H1 (cell line): ENCODE results near the gene MED29. TPM values are rescaled to one million over a fixed set of nuclear protein-coding genes. Genes with fewer than 3 reads are reported as not detected.

Source experiments
- CTCF ChIA-PET: fragments of 300-600 bp; sonication (Branson Sonifier 250); formaldehyde crosslinking; loops from one replicate; lab custom pipeline; 2021; ENCODE audit not compliant: partially characterized antibody; lab: Charles Lee
- POLR2A ChIA-PET: fragments of 300-600 bp; sonication (Branson Sonifier 250); formaldehyde crosslinking; loops from one replicate; lab custom pipeline; 2021; ENCODE audit warnings: inconsistent platforms; ENCODE audit not compliant: partially characterized antibody; lab: Charles Lee
- DNase-seq, 2 experiments: peaks; one replicate each; pipeline versions ENCODE4 v3.0.0 to v3.0.0-alpha.2; 2010 to 2022; ENCODE audit warnings: low spot score in 2 of 2, low read depth in 1 of 2, mixed read lengths in 1 of 2
- FAIRE-seq: peaks from 2 replicates; lab custom pipeline; 2011; peaks lifted over from hg19 to GRCh38; lab: Jason Lieb, UNC
- H2AFZ ChIP-seq: 2 replicates; pipeline ENCODE4 v1.8.1; 2012; ENCODE audit warnings: low read length, inconsistent platforms
- H2AK5ac ChIP-seq: 2 replicates; pipeline ENCODE4 v1.6.1; 2013; ENCODE audit warnings: low read depth, low read length
- H2BK120ac ChIP-seq: replicated peaks from 2 replicates; pipeline ENCODE3; 2013; ENCODE audit warnings: low read depth, low read length, inconsistent platforms
- H2BK12ac ChIP-seq: 2 replicates; pipeline ENCODE4 v1.6.1; 2013; ENCODE audit warnings: low read depth, low read length
- H2BK15ac ChIP-seq: 2 replicates; pipeline ENCODE4 v1.6.1; 2013; ENCODE audit warnings: low read length
- H2BK20ac ChIP-seq: 2 replicates; pipeline ENCODE4 v1.6.1; 2013; ENCODE audit warnings: low read length
- H2BK5ac ChIP-seq: 2 replicates; pipeline ENCODE4 v1.6.1; 2013; ENCODE audit warnings: low read depth, low read length
- H3K14ac ChIP-seq: 2 replicates; pipeline ENCODE4 v1.6.1; 2013; ENCODE audit warnings: inconsistent platforms; ENCODE audit not compliant: insufficient read length
- H3K18ac ChIP-seq: 2 replicates; pipeline ENCODE4 v1.6.1; 2013; ENCODE audit warnings: low read length; ENCODE audit errors: extremely low read depth
- H3K23ac ChIP-seq: 2 replicates; pipeline ENCODE4 v1.6.1; 2013; ENCODE audit warnings: inconsistent platforms; ENCODE audit not compliant: insufficient read length
- H3K23me2 ChIP-seq: 2 replicates; pipeline ENCODE4 v1.6.1; 2013; ENCODE audit warnings: low read depth, low read length
- H3K27ac ChIP-seq: 2 replicates; pipeline ENCODE4 v1.6.1; 2011; ENCODE audit warnings: low read depth, low read length, inconsistent platforms
- H3K27me3 ChIP-seq, 4 experiments: replicated peaks in 1 of 4; 1 replicate in 1 of 4; 2 replicates in 3 of 4; pipeline versions ENCODE4 v1.6.1 to v1.8.1; 2011 to 2013; ENCODE audit warnings: low read length in 3 of 4, mild to moderate bottlenecking in 3 of 4, inconsistent platforms in 2 of 4, mixed read lengths in 2 of 4, moderate library complexity in 1 of 4; ENCODE audit not compliant: control insufficient read depth in 3 of 4, insufficient read depth in 3 of 4; ENCODE audit errors: extremely low read depth in 1 of 4
- H3K36me3 ChIP-seq, 4 experiments: 2 replicates each; pipeline versions ENCODE4 v1.6.1 to v1.8.1; 2011 to 2013; ENCODE audit warnings: mild to moderate bottlenecking in 4 of 4, low read length in 3 of 4, moderate library complexity in 2 of 4, control low read depth in 1 of 4, inconsistent platforms in 1 of 4; ENCODE audit not compliant: insufficient read depth in 4 of 4, control insufficient read depth in 2 of 4
- H3K4ac ChIP-seq: replicated peaks from 2 replicates; pipeline ENCODE3; 2013; ENCODE audit warnings: low read length, low read depth, mixed read lengths, inconsistent platforms; ENCODE audit not compliant: insufficient read length
- H3K4me1 ChIP-seq, 4 experiments: replicated peaks in 1 of 4; 1 replicate in 1 of 4; 2 replicates in 3 of 4; pipeline versions ENCODE4 v1.6.1 to v1.8.1; 2011 to 2013; ENCODE audit warnings: low read length in 3 of 4, inconsistent platforms in 2 of 4, mixed read lengths in 1 of 4; ENCODE audit not compliant: insufficient read depth in 4 of 4, control insufficient read depth in 3 of 4
- H3K4me2 ChIP-seq, 2 experiments: 2 replicates each; pipeline versions ENCODE4 v1.6.1 to v1.8.1; 2011 to 2013; ENCODE audit warnings: low read depth in 2 of 2, low read length in 2 of 2, control low read depth in 1 of 2, inconsistent platforms in 1 of 2, mild to moderate bottlenecking in 1 of 2; ENCODE audit not compliant: insufficient read depth in 1 of 2
- H3K4me3 ChIP-seq, 4 experiments: fragments of 200-600, 300-600 bp in 1 of 4; sonication (generic), shearing (Covaris generic), sonication (Bioruptor Twin) in 1 of 4; 2 replicates each; pipeline versions ENCODE4 v1.5.1 to v1.8.1; 2011 to 2016; ENCODE audit warnings: low read length in 4 of 4, low read depth in 3 of 4, control low read depth in 2 of 4, inconsistent platforms in 2 of 4, mild to moderate bottlenecking in 2 of 4, mixed read lengths in 1 of 4, moderate library complexity in 1 of 4; ENCODE audit not compliant: insufficient read depth in 2 of 4; ENCODE audit errors: extremely low read depth in 1 of 4
- H3K56ac ChIP-seq: replicated peaks from 2 replicates; pipeline ENCODE3; 2013; ENCODE audit warnings: low read depth, mild to moderate bottlenecking, mixed read lengths, low read length, inconsistent platforms; ENCODE audit not compliant: insufficient read length
- H3K79me1 ChIP-seq: 2 replicates; pipeline ENCODE4 v1.6.1; 2013; ENCODE audit warnings: low read depth, low read length, control low read depth
- H3K79me2 ChIP-seq, 2 experiments: 2 replicates each; pipeline versions ENCODE4 v1.6.1 to v1.8.1; 2012 to 2013; ENCODE audit warnings: low read length in 2 of 2, mild to moderate bottlenecking in 2 of 2, inconsistent platforms in 1 of 2; ENCODE audit not compliant: insufficient read depth in 2 of 2, control insufficient read depth in 1 of 2
- H3K9ac ChIP-seq, 4 experiments: replicated peaks in 1 of 4; 1 replicate in 1 of 4; 2 replicates in 3 of 4; pipeline versions ENCODE4 v1.6.1 to v1.8.1; 2011 to 2013; ENCODE audit warnings: low read depth in 3 of 4, low read length in 3 of 4, control low read depth in 2 of 4, mild to moderate bottlenecking in 2 of 4, moderate library complexity in 2 of 4, inconsistent platforms in 1 of 4; ENCODE audit errors: extremely low read depth in 1 of 4
- H3K9me3 ChIP-seq, 2 experiments: 2 replicates each; pipeline versions ENCODE4 v1.6.1 to v1.8.1; 2012 to 2013; ENCODE audit warnings: mild to moderate bottlenecking in 2 of 2, moderate library complexity in 2 of 2, control low read depth in 1 of 2, inconsistent platforms in 1 of 2, low read depth in 1 of 2, low read length in 1 of 2, mixed read lengths in 1 of 2; ENCODE audit not compliant: insufficient read depth in 2 of 2
- H4K20me1 ChIP-seq, 2 experiments: replicated peaks in 1 of 2; 2 replicates each; pipeline versions ENCODE3 to v1.8.1; 2011 to 2013; ENCODE audit warnings: inconsistent platforms in 2 of 2, low read length in 2 of 2, mild to moderate bottlenecking in 1 of 2; ENCODE audit not compliant: insufficient read depth in 2 of 2, control insufficient read depth in 1 of 2
- H4K5ac ChIP-seq: 2 replicates; pipeline ENCODE4 v1.6.1; 2013; ENCODE audit warnings: low read length, low read depth, mixed read lengths, inconsistent platforms; ENCODE audit not compliant: insufficient read length
- H4K8ac ChIP-seq: 2 replicates; pipeline ENCODE4 v1.8.0; 2013; ENCODE audit warnings: mild to moderate bottlenecking, moderate library complexity, low read length, inconsistent platforms; ENCODE audit not compliant: insufficient read depth; ENCODE audit errors: extremely low read depth
- H4K91ac ChIP-seq: replicated peaks from 2 replicates; pipeline ENCODE3; 2013; ENCODE audit warnings: low read length, mixed read lengths, inconsistent platforms; ENCODE audit not compliant: insufficient read length
- GABPA ChIP-seq: IDR thresholded peaks from 2 replicates; pipeline ENCODE4 v1.6.1; 2011; ENCODE audit warnings: mild to moderate bottlenecking, low read length, moderate library complexity, borderline replicate concordance; ENCODE audit not compliant: insufficient read depth
- GTF2F1 ChIP-seq: IDR thresholded peaks from 2 replicates; pipeline ENCODE4 v1.6.1; 2012; ENCODE audit warnings: low read depth, low read length, improper control_type of control experiment, borderline replicate concordance
- RNF2 ChIP-seq: fragments of 200-900, 300-1000 bp; sonication (generic); IDR thresholded peaks from 2 replicates; pipeline ENCODE4 v1.7.1; 2016; ENCODE audit warnings: borderline replicate concordance, low read depth, mild to moderate bottlenecking, antibody characterized with exemption, low read length; ENCODE audit not compliant: poor library complexity, severe bottlenecking; ENCODE audit errors: missing control alignments
- SP2 ChIP-seq: IDR thresholded peaks from 2 replicates; pipeline ENCODE4 v1.6.1; 2012; ENCODE audit warnings: mild to moderate bottlenecking, low read length, inconsistent platforms
- WGBS, 2 experiments: shearing (Covaris generic) in 1 of 2; methylation state at CpG; one replicate each; pipeline versions ENCODE4 v1.1.6 to v1.1.7; 2013 to 2015; ENCODE audit warnings: low lambda C conversion rate in 2 of 2, mixed read lengths in 2 of 2, inconsistent platforms in 1 of 2, low coverage in 1 of 2, missing lambda C conversion rate in 1 of 2; ENCODE audit not compliant: insufficient replicate concordance in 2 of 2, insufficient coverage in 1 of 2, insufficient read length in 1 of 2; ENCODE audit errors: extremely low coverage in 1 of 2, missing lambda C conversion rate in 1 of 2; 5-methylcytosine and 5-hydroxymethylcytosine counted together
- polyA plus RNA-seq, 7 experiments: library from polyadenylated mRNA; depleted of rRNA in 3 of 7; stranded (reverse) in 5 of 7; unstranded in 2 of 7; fragments of >200 nt in 5 of 7; fragments of 200-250 nt in 2 of 7; gene quantifications; 1 replicate in 5 of 7; 2 replicates in 1 of 7; 4 replicates in 1 of 7; pipeline versions ENCODE4 v1.2.1 to v1.2.3, GENCODE V29; 2011 to 2013; ENCODE audit warnings: missing spikeins in 2 of 7, mixed read lengths in 2 of 7
- total RNA-seq: library from RNA; stranded (reverse); fragmentation: NEBNext Ultra II Directional; extraction: Animal tissue kit (Norgen Biotek cat#: 25700); gene quantifications from 2 replicates; pipeline ENCODE4 v1.2.1, GENCODE V29; 2021

The MED29 gene
- total and polyA plus RNA-seq, 2 of the 8 experiments (the other 6 are each of a cell fraction or from before 2014, with no cell fraction given), result 31.1 to 52.5 TPM

DNA sequence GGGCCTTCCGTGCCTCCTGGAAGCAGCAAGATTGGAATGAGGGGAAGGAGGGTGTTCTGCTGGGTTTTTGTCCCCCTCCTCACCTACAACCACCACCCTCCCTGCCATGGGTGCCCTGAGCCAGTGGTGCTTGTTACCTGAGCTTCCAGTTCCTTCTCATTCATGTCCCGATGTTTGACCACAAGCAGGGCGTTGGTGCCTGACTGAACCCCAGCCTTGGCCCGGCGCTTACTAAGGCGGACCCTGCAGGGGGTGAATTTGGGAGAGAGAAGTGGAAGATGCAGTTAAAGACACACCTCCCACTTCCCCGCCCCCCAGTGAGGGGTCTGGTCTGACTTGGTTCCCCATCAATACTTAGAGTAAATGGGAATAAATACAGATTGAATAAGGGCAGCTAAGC, 4.6 kb upstream of the MED29 start:
- Histone ChIP-seq H3K4me2 (no peak overlapping the region), H3K56ac (no peak overlapping the region), H2BK5ac (no peak overlapping the region), H4K8ac (no peak overlapping the region), H2AFZ (no peak overlapping the region), H3K14ac (no peak overlapping the region), H4K5ac (no peak overlapping the region), H3K27me3 (no peaks in the 10 kb centered on the region), H2BK15ac (no peak overlapping the region), H2BK120ac (no peak overlapping the region), H4K20me1 (peaks cover 0 to 6% of the 10 kb centered on the region in 2 experiments), H3K23ac (no peak overlapping the region), H3K4me1 (peaks cover 0 to 10% (median 4%) of the 10 kb centered on the region in 4 experiments; a peak in 4 of 7 replicates), H3K4me3 (no peak overlapping the region), H3K4ac (no peak overlapping the region), H2BK20ac (no peak overlapping the region), H3K36me3 (peaks cover 10 to 60% (median 28%) of the 10 kb centered on the region in 4 experiments; a peak in 6 of 8 replicates), H3K9me3 (no peaks in the 10 kb centered on the region), H4K91ac (no peak overlapping the region), H3K18ac (no peak overlapping the region), H3K27ac (no peak overlapping the region), H2BK12ac (no peak overlapping the region), H2AK5ac (no peak overlapping the region), H3K79me1 (peaks cover 5% of the 10 kb centered on the region), H3K9ac (no peak overlapping the region), H3K79me2 (peaks cover 0 to 5% of the 10 kb centered on the region in 2 experiments; a peak in 1 of 4 replicates), H3K23me2 (peaks cover 2% of the 10 kb centered on the region; the same call in 1 of the 2 replicates)
- 91% methylated on average over 7 of the region's 7 CpGs; no CpG with 5 or more reads in 1 of the 2 experiments for WGBS, 2 experiments
- no peak for DNase-seq
- CTCF ChIA-PET, result interaction anchor here (0.7 kb wide), 1 partner anchor 14 kb away, joined by 3 read pairs; no protein-coding TSS in a partner anchor
- no peak for FAIRE-seq
- TF ChIP-seq RNF2 (no peak), SP2 (no peak), GTF2F1 (no peak), GABPA (no peak)
- POLR2A ChIA-PET, result interaction anchor here (0.8 to 1.5 kb wide), 7 partner anchors 12 to 45 kb away, joined by 3 to 5 read pairs (median 3); partner anchors contain the start of gene SAMD4B
